ENCODE results near the gene LIN28B.

The LIN28B gene

GRCh38 chr6:105028898-105029297 is 72.0 kb downstream of the LIN28B start:
- H3K9me3 ChIP-seq (ENCODE audit: control insufficient read depth, low read length): no peaks in the 10 kb centered on the region
- H3K27me3 ChIP-seq (ENCODE audit: control insufficient read depth, insufficient read depth, low read length): peaks cover 5% of the 10 kb centered on the region
- H3K9ac ChIP-seq (ENCODE audit: low read length): no peak overlapping the region
- no peaks in the 10 kb centered on the region for H3K4me1 ChIP-seq (ENCODE audit: control insufficient read depth, insufficient read depth, low read length)
- H3K4me3 ChIP-seq (ENCODE audit: low read length): no peak overlapping the region
- H3K36me3 ChIP-seq (ENCODE audit: control insufficient read depth, insufficient read depth, low read length): no peaks in the 10 kb centered on the region

GRCh38 chr6:105029581-105029980 is 72.7 kb downstream of the LIN28B start:
- H3K4me1 ChIP-seq (ENCODE audit: control insufficient read depth, insufficient read depth, low read length): no peaks in the 10 kb centered on the region
- H3K36me3 ChIP-seq (ENCODE audit: control insufficient read depth, insufficient read depth, low read length): no peaks in the 10 kb centered on the region
- H3K9me3 ChIP-seq (ENCODE audit: control insufficient read depth, low read length): no peaks in the 10 kb centered on the region
- H3K27me3 ChIP-seq (ENCODE audit: control insufficient read depth, insufficient read depth, low read length): peaks cover 5% of the 10 kb centered on the region
- H3K9ac ChIP-seq (ENCODE audit: low read length): no peak overlapping the region
- no peak overlapping the region for H3K4me3 ChIP-seq (ENCODE audit: low read length)

GRCh38 chr6:105034470-105034869 is 77.6 kb downstream of the LIN28B start:
- Histone ChIP-seq H3K36me3 (ENCODE audit: control insufficient read depth, insufficient read depth, low read length) (no peaks in the 10 kb centered on the region), H3K9me3 (ENCODE audit: control insufficient read depth, low read length) (no peaks in the 10 kb centered on the region), H3K9ac (ENCODE audit: low read length) (no peak overlapping the region), H3K4me3 (ENCODE audit: low read length) (no peak overlapping the region), H3K4me1 (ENCODE audit: control insufficient read depth, insufficient read depth, low read length) (no peaks in the 10 kb centered on the region), H3K27me3 (ENCODE audit: control insufficient read depth, insufficient read depth, low read length) (peaks cover under 1% of the 10 kb centered on the region)

- H3K9me3 ChIP-seq (ENCODE audit: control insufficient read depth, low read length): no peaks in the 10 kb centered on the region
- no peaks in the 10 kb centered on the region for H3K27me3 ChIP-seq (ENCODE audit: control insufficient read depth, insufficient read depth, low read length)
- H3K4me3 ChIP-seq (ENCODE audit: low read length): no peak overlapping the region
- H3K9ac ChIP-seq (ENCODE audit: low read length): no peak overlapping the region
- no peaks in the 10 kb centered on the region for H3K36me3 ChIP-seq (ENCODE audit: control insufficient read depth, insufficient read depth, low read length)
- no peaks in the 10 kb centered on the region for H3K4me1 ChIP-seq (ENCODE audit: control insufficient read depth, insufficient read depth, low read length)
Measured at GRCh38 chr6:105035299-105035698, 78.4 kb downstream of the LIN28B start.

- no peaks in the 10 kb centered on the region for H3K36me3 ChIP-seq (ENCODE audit: control insufficient read depth, insufficient read depth, low read length)
- H3K4me3 ChIP-seq (ENCODE audit: low read length): no peak overlapping the region
- no peaks in the 10 kb centered on the region for H3K9me3 ChIP-seq (ENCODE audit: control insufficient read depth, low read length)
- H3K4me1 ChIP-seq (ENCODE audit: control insufficient read depth, insufficient read depth, low read length): no peaks in the 10 kb centered on the region
- no peaks in the 10 kb centered on the region for H3K27me3 ChIP-seq (ENCODE audit: control insufficient read depth, insufficient read depth, low read length)
- no peak overlapping the region for H3K9ac ChIP-seq (ENCODE audit: low read length)
Measured at GRCh38 chr6:105036351-105036750, 79.4 kb downstream of the LIN28B start.

GRCh38 chr6:105038259-105038658 is 81.4 kb downstream of the LIN28B start:
- Histone ChIP-seq H3K27me3 (ENCODE audit: control insufficient read depth, insufficient read depth, low read length) (no peaks in the 10 kb centered on the region), H3K4me3 (ENCODE audit: low read length) (no peak overlapping the region), H3K9me3 (ENCODE audit: control insufficient read depth, low read length) (no peaks in the 10 kb centered on the region), H3K36me3 (ENCODE audit: control insufficient read depth, insufficient read depth, low read length) (no peaks in the 10 kb centered on the region), H3K9ac (ENCODE audit: low read length) (no peak overlapping the region), H3K4me1 (ENCODE audit: control insufficient read depth, insufficient read depth, low read length) (no peaks in the 10 kb centered on the region)

- Histone ChIP-seq H3K4me3 (ENCODE audit: low read length) (no peak overlapping the region), H3K9ac (ENCODE audit: low read length) (no peak overlapping the region), H3K36me3 (ENCODE audit: control insufficient read depth, insufficient read depth, low read length) (no peaks in the 10 kb centered on the region), H3K4me1 (ENCODE audit: control insufficient read depth, insufficient read depth, low read length) (no peaks in the 10 kb centered on the region), H3K27me3 (ENCODE audit: control insufficient read depth, insufficient read depth, low read length) (no peaks in the 10 kb centered on the region), H3K9me3 (ENCODE audit: control insufficient read depth, low read length) (no peaks in the 10 kb centered on the region)
Measured at GRCh38 chr6:105041880-105042279, 85.0 kb downstream of the LIN28B start.

GRCh38 chr6:105042648-105043047 is 85.7 kb downstream of the LIN28B start:
- no peaks in the 10 kb centered on the region for H3K27me3 ChIP-seq (ENCODE audit: control insufficient read depth, insufficient read depth, low read length)
- no peaks in the 10 kb centered on the region for H3K4me1 ChIP-seq (ENCODE audit: control insufficient read depth, insufficient read depth, low read length)
- H3K9me3 ChIP-seq (ENCODE audit: control insufficient read depth, low read length): no peaks in the 10 kb centered on the region
- no peak overlapping the region for H3K4me3 ChIP-seq (ENCODE audit: low read length)
- no peak overlapping the region for H3K9ac ChIP-seq (ENCODE audit: low read length)
- no peaks in the 10 kb centered on the region for H3K36me3 ChIP-seq (ENCODE audit: control insufficient read depth, insufficient read depth, low read length)

- Histone ChIP-seq H3K4me1 (ENCODE audit: control insufficient read depth, insufficient read depth, low read length) (no peaks in the 10 kb centered on the region), H3K36me3 (ENCODE audit: control insufficient read depth, insufficient read depth, low read length) (no peaks in the 10 kb centered on the region), H3K27me3 (ENCODE audit: control insufficient read depth, insufficient read depth, low read length) (no peaks in the 10 kb centered on the region), H3K9ac (ENCODE audit: low read length) (no peak overlapping the region), H3K9me3 (ENCODE audit: control insufficient read depth, low read length) (no peaks in the 10 kb centered on the region), H3K4me3 (ENCODE audit: low read length) (no peak overlapping the region)
Measured at GRCh38 chr6:105043979-105044378, 87.1 kb downstream of the LIN28B start.

GRCh38 chr6:105045526-105045925 is 88.6 kb downstream of the LIN28B start:
- H3K9me3 ChIP-seq (ENCODE audit: control insufficient read depth, low read length): no peaks in the 10 kb centered on the region
- no peak overlapping the region for H3K4me3 ChIP-seq (ENCODE audit: low read length)
- H3K4me1 ChIP-seq (ENCODE audit: control insufficient read depth, insufficient read depth, low read length): no peaks in the 10 kb centered on the region
- H3K9ac ChIP-seq (ENCODE audit: low read length): no peak overlapping the region
- no peaks in the 10 kb centered on the region for H3K36me3 ChIP-seq (ENCODE audit: control insufficient read depth, insufficient read depth, low read length)
- no peaks in the 10 kb centered on the region for H3K27me3 ChIP-seq (ENCODE audit: control insufficient read depth, insufficient read depth, low read length)

GRCh38 chr6:105051941-105052471 is 95.1 kb downstream of the LIN28B start:
- Histone ChIP-seq H3K27me3 (ENCODE audit: control insufficient read depth, insufficient read depth, low read length) (no peaks in the 10 kb centered on the region), H3K9me3 (ENCODE audit: control insufficient read depth, low read length) (no peaks in the 10 kb centered on the region)

GRCh38 chr6:105056646-105057045 is 99.7 kb downstream of the LIN28B start:
- Histone ChIP-seq H3K4me3 (ENCODE audit: low read length) (no peak overlapping the region), H3K4me1 (ENCODE audit: control insufficient read depth, insufficient read depth, low read length) (no peaks in the 10 kb centered on the region), H3K9ac (ENCODE audit: low read length) (no peak overlapping the region), H3K27me3 (ENCODE audit: control insufficient read depth, insufficient read depth, low read length) (no peaks in the 10 kb centered on the region), H3K9me3 (ENCODE audit: control insufficient read depth, low read length) (no peaks in the 10 kb centered on the region), H3K36me3 (ENCODE audit: control insufficient read depth, insufficient read depth, low read length) (no peaks in the 10 kb centered on the region)

More at GRCh38 chr6:105051941-105052471, 95.1 kb downstream of the LIN28B start:
- Histone ChIP-seq H3K4me1 (ENCODE audit: control insufficient read depth, insufficient read depth, low read length) (no peaks in the 10 kb centered on the region), H3K36me3 (ENCODE audit: control insufficient read depth, insufficient read depth, low read length) (no peaks in the 10 kb centered on the region), H3K9ac (ENCODE audit: low read length) (no peak overlapping the region), H3K4me3 (ENCODE audit: low read length) (no peak overlapping the region)

GRCh38 chr6:105057160-105057559 is 100.3 kb downstream of the LIN28B start:
- Histone ChIP-seq H3K27me3 (ENCODE audit: control insufficient read depth, insufficient read depth, low read length) (no peaks in the 10 kb centered on the region), H3K9me3 (ENCODE audit: control insufficient read depth, low read length) (no peaks in the 10 kb centered on the region), H3K4me1 (ENCODE audit: control insufficient read depth, insufficient read depth, low read length) (no peaks in the 10 kb centered on the region), H3K9ac (ENCODE audit: low read length) (no peak overlapping the region), H3K4me3 (ENCODE audit: low read length) (no peak overlapping the region), H3K36me3 (ENCODE audit: control insufficient read depth, insufficient read depth, low read length) (no peaks in the 10 kb centered on the region)

Measured in mucosa of stomach (tissue), 1 donor.